ENCODE measurements around the gene STX11.

DNA sequence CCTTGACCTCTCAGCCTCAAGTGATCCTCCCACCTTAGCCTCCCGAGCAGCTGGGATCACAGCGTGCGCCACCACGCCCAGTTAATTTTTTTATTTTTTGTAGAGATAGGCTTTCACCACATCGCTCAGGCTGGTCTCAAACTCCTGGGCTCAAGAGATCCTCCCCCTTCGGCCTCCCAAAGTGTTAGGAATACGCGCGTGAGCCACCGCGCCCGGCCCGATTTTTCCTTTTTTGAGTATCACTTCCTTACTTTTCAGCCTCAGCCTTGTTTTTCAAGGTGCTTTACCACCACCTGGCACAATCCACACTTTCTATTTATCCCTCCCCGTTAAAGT lies 791 bp upstream of the STX11 start:
- TF ChIP-seq, protein P1, sequence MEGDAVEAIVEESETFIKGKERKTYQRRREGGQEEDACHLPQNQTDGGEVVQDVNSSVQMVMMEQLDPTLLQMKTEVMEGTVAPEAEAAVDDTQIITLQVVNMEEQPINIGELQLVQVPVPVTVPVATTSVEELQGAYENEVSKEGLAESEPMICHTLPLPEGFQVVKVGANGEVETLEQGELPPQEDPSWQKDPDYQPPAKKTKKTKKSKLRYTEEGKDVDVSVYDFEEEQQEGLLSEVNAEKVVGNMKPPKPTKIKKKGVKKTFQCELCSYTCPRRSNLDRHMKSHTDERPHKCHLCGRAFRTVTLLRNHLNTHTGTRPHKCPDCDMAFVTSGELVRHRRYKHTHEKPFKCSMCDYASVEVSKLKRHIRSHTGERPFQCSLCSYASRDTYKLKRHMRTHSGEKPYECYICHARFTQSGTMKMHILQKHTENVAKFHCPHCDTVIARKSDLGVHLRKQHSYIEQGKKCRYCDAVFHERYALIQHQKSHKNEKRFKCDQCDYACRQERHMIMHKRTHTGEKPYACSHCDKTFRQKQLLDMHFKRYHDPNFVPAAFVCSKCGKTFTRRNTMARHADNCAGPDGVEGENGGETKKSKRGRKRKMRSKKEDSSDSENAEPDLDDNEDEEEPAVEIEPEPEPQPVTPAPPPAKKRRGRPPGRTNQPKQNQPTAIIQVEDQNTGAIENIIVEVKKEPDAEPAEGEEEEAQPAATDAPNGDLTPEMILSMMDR (IDR thresholded peaks at IDR 0.05), result no peak
- TF ChIP-seq POLR2A (IDR thresholded peaks at IDR 0.05), result no peak
